ENCODE measurements around the gene CD53. TPM values are rescaled to one million over a fixed set of nuclear protein-coding genes. Genes with fewer than 3 reads are reported as not detected.

The CD53 gene
- total and polyA plus RNA-seq, 9 of the 15 experiments (the other 6 are each of a cell fraction or from before 2014, with no cell fraction given): 63.5 to 220 (median 131) TPM

GRCh38 chr1:110879758-110880606, 7.0 kb downstream of the CD53 start (continued):
- TF ChIP-seq ZNF592 (IDR thresholded peaks at IDR 0.05): peak; percentile 95
- peak in 1 of 2 experiments; percentile 65; a peak in 2 of 4 replicates for TF ChIP-seq TRIM24 (IDR thresholded peaks at IDR 0.05)
- no peak for TF ChIP-seq TFAP4 (CRISPR knock-in tag; IDR thresholded peaks at IDR 0.05; ENCODE audit: borderline replicate concordance)
- no peak for TF ChIP-seq CHD4 (IDR thresholded peaks at IDR 0.05; ENCODE audit: insufficient read depth, insufficient replicate concordance, low read depth, low read length, poor library complexity, severe bottlenecking)
- no peak for TF ChIP-seq THAP7 (CRISPR knock-in tag; IDR thresholded peaks at IDR 0.05)
- peak; percentile 59 for TF ChIP-seq KDM5B (IDR thresholded peaks at IDR 0.05; ENCODE audit: insufficient replicate concordance, low read depth, low read length)
- no peak for TF ChIP-seq TCF7L2 (IDR thresholded peaks at IDR 0.05; ENCODE audit: low read depth, low read length)
- no peak for TF ChIP-seq ATF1 (CRISPR knock-in tag; IDR thresholded peaks at IDR 0.05)
- no peak; the same call in none of the 2 replicates for TF ChIP-seq ATF1 (tag; IDR thresholded peaks at IDR 0.05)
- TF ChIP-seq ID3 (CRISPR knock-in tag; IDR thresholded peaks at IDR 0.05): no peak
- peak; percentile 78 for TF ChIP-seq ID3 (tag; IDR thresholded peaks at IDR 0.05)
- no peak for TF ChIP-seq ZC3H11A (IDR thresholded peaks at IDR 0.05; ENCODE audit: low read depth, low read length)
- no peak for TF ChIP-seq U2AF1 (optimal IDR thresholded peaks at IDR 0.05; ENCODE audit: low read depth, low read length)
- peak in 1 of 2 experiments; percentile 78; a peak in 2 of 4 replicates for TF ChIP-seq HDAC1 (IDR thresholded peaks at IDR 0.05)
- no peak for TF ChIP-seq EWSR1 (IDR thresholded peaks at IDR 0.05; ENCODE audit: borderline replicate concordance, low read depth, partially characterized antibody)
- TF ChIP-seq SETDB1 (IDR thresholded peaks at IDR 0.05; ENCODE audit: low read length): no peak
- no peak for TF ChIP-seq GATAD2B (IDR thresholded peaks at IDR 0.05; ENCODE audit: borderline replicate concordance)
- peak; percentile 55 for TF ChIP-seq ZNF311 (CRISPR knock-in tag; IDR thresholded peaks at IDR 0.05)
- no peak; the same call in 1 of the 2 replicates for TF ChIP-seq HCFC1 (IDR thresholded peaks at IDR 0.05; ENCODE audit: low read depth, low read length)
- 0 out of 2 replicates have a peak, but pooled peaks have one; percentile 44 for TF ChIP-seq SMAD3 (CRISPR knock-in tag; conservative IDR thresholded peaks at IDR 0.05)
- TF ChIP-seq E2F4 (CRISPR knock-in tag; IDR thresholded peaks at IDR 0.05; ENCODE audit: low read depth): no peak

All from K562 (cell line).